Activated T-helper 2 cell treated with anti-CD3 and anti-CD28 coated beads, Interferon-gamma antibody, Interleukin-2, Interleukin-4, amounts not matched to agents 10 μg/mL and 5 μg/mL and 100 μg/mL, durations not matched to agents 14 hours and 24 hours and 36 hours (primary cell): ENCODE measurements around the gene ASF1A. TPM values are rescaled to one million over a fixed set of nuclear protein-coding genes. Genes with fewer than 3 reads are reported as not detected.

ENCODE experiments used
- total RNA-seq: library from RNA; stranded (reverse); gene quantifications from 2 replicates; pipeline ENCODE4 v1.2.3, GENCODE V29; 2022

The ASF1A gene
- total RNA-seq, 1 donor from 2014 or later = 33.9 TPM

Other genes with a start within 250 kb of the ASF1A start
- gene CEP85L, start 242.6 kb upstream of the ASF1A start, total RNA-seq = 34.2 and 36.7 TPM in 2 replicates
- 18.6 and 21.1 TPM in 2 replicates for gene MCM9, start 41.0 kb downstream of the ASF1A start, total RNA-seq
- gene FAM184A, start 184.5 kb downstream of the ASF1A start, total RNA-seq = 2.6 and 2.9 TPM in 2 replicates